H54 (cell line): ENCODE data around the gene UBQLN3.
A peak's percentile ranks its signal among the peaks of the same experiment; 100 is the strongest.

Experiments used
- DNase-seq: peaks from one replicate; pipeline ENCODE4 v3.0.0; 2011; ENCODE audit warnings: low spot score, mixed read lengths; ENCODE audit not compliant: insufficient read length
- FAIRE-seq: peaks from 3 replicates; lab custom pipeline; 2011; peaks lifted over from hg19 to GRCh38; lab: Jason Lieb, UNC
- POLR2A ChIP-seq: IDR thresholded peaks from 2 replicates; pipeline ENCODE4 v1.6.1; 2011; ENCODE audit warnings: low read depth, mild to moderate bottlenecking, low read length

UBQLN3 gene

GRCh38 chr11:5509803-5510202 lies at the start of gene UBQLN3:
TSS of gene UBQLN3 (minus strand) at chr11:5509957. CDS start at chr11:5509558, 399 bp downstream.
- FAIRE-seq (no peak), DNase-seq (no peak)
- no peak for TF ChIP-seq POLR2A

- FAIRE-seq (no peak), DNase-seq (no peak)
- TF ChIP-seq POLR2A = no peak
Measured at GRCh38 chr11:5557751-5558150, 48.0 kb upstream of the UBQLN3 start.

GRCh38 chr11:5556596-5557188 lies 46.9 kb upstream of the UBQLN3 start:
- TF ChIP-seq POLR2A = no peak
- FAIRE-seq (no peak), DNase-seq (no peak)

GRCh38 chr11:5553343-5553742 lies 43.6 kb upstream of the UBQLN3 start:
- TF ChIP-seq POLR2A = no peak
- FAIRE-seq (no peak), DNase-seq (no peak)

GRCh38 chr11:5550440-5551095 lies 40.8 kb upstream of the UBQLN3 start:
- FAIRE-seq (peak; percentile 99), DNase-seq (peak; percentile 39)
- TF ChIP-seq POLR2A = no peak

- FAIRE-seq (no peak), DNase-seq (no peak)
- no peak for TF ChIP-seq POLR2A
Measured at GRCh38 chr11:5548440-5548839, 38.7 kb upstream of the UBQLN3 start, which contains the start of gene OR52H1. TSS of gene OR52H1 (minus strand) at chr11:5548540. CDS start at chr11:5545505, 3,035 bp downstream.

GRCh38 chr11:5547982-5548381 lies 38.2 kb upstream of the UBQLN3 start:
- FAIRE-seq (no peak), DNase-seq (no peak)
- TF ChIP-seq POLR2A = no peak

GRCh38 chr11:5546457-5546856 lies 36.7 kb upstream of the UBQLN3 start:
- no peak for TF ChIP-seq POLR2A
- DNase-seq (no peak), FAIRE-seq (peak; percentile 48)

GRCh38 chr11:5541427-5541826 lies 31.7 kb upstream of the UBQLN3 start:
- TF ChIP-seq POLR2A = no peak
- DNase-seq (no peak), FAIRE-seq (peak; percentile 45)

GRCh38 chr11:5536482-5536881 lies 26.7 kb upstream of the UBQLN3 start:
- no peak for TF ChIP-seq POLR2A
- FAIRE-seq (no peak), DNase-seq (no peak)

- DNase-seq = no peak
Measured at GRCh38 chr11:5534046-5534445, 24.3 kb upstream of the UBQLN3 start.

GRCh38 chr11:5531053-5531831 lies 21.5 kb upstream of the UBQLN3 start:
- TF ChIP-seq POLR2A = no peak
- no peak for FAIRE-seq
- no peak for DNase-seq

More at GRCh38 chr11:5534046-5534445, 24.3 kb upstream of the UBQLN3 start:
- no peak for TF ChIP-seq POLR2A
- no peak for FAIRE-seq

GRCh38 chr11:5528495-5528894 lies 18.7 kb upstream of the UBQLN3 start:
- DNase-seq (no peak), FAIRE-seq (no peak)
- no peak for TF ChIP-seq POLR2A

- no peak for TF ChIP-seq POLR2A
- FAIRE-seq (no peak), DNase-seq (no peak)
Measured at GRCh38 chr11:5527716-5528115, 18.0 kb upstream of the UBQLN3 start.

GRCh38 chr11:5524756-5525155 lies 15.0 kb upstream of the UBQLN3 start:
- no peak for TF ChIP-seq POLR2A
- DNase-seq = no peak
- FAIRE-seq = no peak
